K562 (cell line): ENCODE data around the gene TRMU. TPM values are rescaled to one million over a fixed set of nuclear protein-coding genes. Genes with fewer than 3 reads are reported as not detected.

ENCODE experiments used
- ATAC-seq: fragments of 200-7000 bp; cut with Tn5 transposase; 3 replicates; pipeline ENCODE4 v1.9.1; 2020; ENCODE audit warnings: moderate library complexity
- BruUV-seq: library from RNA; stranded (reverse); fragments of 400-500 nt; replicated peaks from 2 replicates; lab custom pipeline; 2021; lab: Mats Ljungman, UMichigan
- CTCF ChIA-PET: fragments of 300-600 bp; formaldehyde crosslinking; extraction: SDS; loops from one replicate; lab custom pipeline; 2021; ENCODE audit warnings: low intra/inter-chr PET ratio; lab: Yijun Ruan, JAX
- POLR2A ChIA-PET: fragments of 300-600, 350-650 bp; sonication (Branson Sonifier 250); formaldehyde crosslinking; extraction: SDS; loops from one replicate; lab custom pipeline; 2021; ENCODE audit warnings: antibody characterized with exemption, inconsistent platforms; lab: Yijun Ruan, JAX
- DNase-seq, 4 experiments: peaks; one replicate each; pipeline versions ENCODE4 v3.0.0 to v3.0.0-alpha.2; 2011 to 2018; ENCODE audit warnings: low spot score in 3 of 4, mixed read lengths in 3 of 4; ENCODE audit errors: extremely low read depth in 1 of 4
- FAIRE-seq: peaks from 2 replicates; lab custom pipeline; 2011; peaks lifted over from hg19 to GRCh38; lab: Jason Lieb, UNC
- H2AFZ ChIP-seq: 2 replicates; pipeline ENCODE4 v1.6.0; 2011; ENCODE audit warnings: low read depth, low read length, control low read depth, inconsistent platforms
- H3K27ac ChIP-seq: fragments of 200-600 bp; 3 replicates; pipeline ENCODE4 v1.8.0; 2011; ENCODE audit warnings: low read depth, mild to moderate bottlenecking, control low read depth, inconsistent platforms, low read length, moderate library complexity, mixed read lengths; ENCODE audit errors: extremely low read depth
- H3K27me3 ChIP-seq, 2 experiments: fragments of 300-600 bp in 1 of 2; 2 replicates in 1 of 2; 3 replicates in 1 of 2; pipeline versions ENCODE4 v1.6.0 to v1.8.0; 2011; ENCODE audit warnings: inconsistent platforms in 2 of 2, low read length in 2 of 2, mild to moderate bottlenecking in 1 of 2, mixed read lengths in 1 of 2, moderate library complexity in 1 of 2; ENCODE audit not compliant: control insufficient read depth in 2 of 2, insufficient read depth in 2 of 2
- H3K36me3 ChIP-seq: fragments of 300-600 bp; 3 replicates; pipeline ENCODE4 v1.8.0; 2011; ENCODE audit warnings: mild to moderate bottlenecking, low read length, inconsistent platforms; ENCODE audit not compliant: control insufficient read depth, insufficient read depth
- H3K4me1 ChIP-seq, 2 experiments: fragments of 200-600 bp in 1 of 2; replicated peaks in 1 of 2; 2 replicates in 1 of 2; 3 replicates in 1 of 2; pipeline versions ENCODE4 v1.5.1 to v1.8.0; 2011; ENCODE audit warnings: inconsistent platforms in 2 of 2, low read length in 2 of 2, mild to moderate bottlenecking in 1 of 2, mixed read lengths in 1 of 2, moderate library complexity in 1 of 2; ENCODE audit not compliant: control insufficient read depth in 2 of 2, insufficient read depth in 2 of 2
- H3K4me2 ChIP-seq: 2 replicates; pipeline ENCODE4 v1.6.1; 2011; ENCODE audit warnings: low read length, control low read depth, inconsistent platforms, mixed read lengths; ENCODE audit not compliant: insufficient read depth
- H3K4me3 ChIP-seq: fragments of 200-600 bp; sonication (generic), shearing (Covaris generic); 2 replicates; pipeline ENCODE4 v1.5.1; 2016; ENCODE audit warnings: control low read depth, inconsistent platforms
- H3K79me2 ChIP-seq: fragments of 200-600 bp; 3 replicates; pipeline ENCODE4 v1.8.0; 2011; ENCODE audit warnings: low read length, inconsistent platforms; ENCODE audit not compliant: control insufficient read depth, insufficient read depth
- H3K9ac ChIP-seq, 2 experiments: 2 replicates each; pipeline versions ENCODE4 v1.6.0 to v1.6.1; 2011; ENCODE audit warnings: low read depth in 2 of 2, low read length in 2 of 2, control low read depth in 1 of 2, inconsistent platforms in 1 of 2, mild to moderate bottlenecking in 1 of 2, mixed read lengths in 1 of 2; ENCODE audit not compliant: insufficient read depth in 1 of 2
- H3K9me1 ChIP-seq: one replicate; pipeline ENCODE4 v1.6.0; 2011; ENCODE audit warnings: inconsistent platforms, mild to moderate bottlenecking, low read length, moderate library complexity; ENCODE audit not compliant: control insufficient read depth, insufficient read depth
- H3K9me3 ChIP-seq: replicated peaks from 2 replicates; pipeline ENCODE4 v1.5.1; 2011; ENCODE audit warnings: low read depth, low read length, inconsistent platforms; ENCODE audit not compliant: control insufficient read depth, insufficient read depth
- H4K20me1 ChIP-seq: replicated peaks from 2 replicates; pipeline ENCODE4 v1.6.1; 2011; ENCODE audit warnings: low read length, inconsistent platforms, mixed read lengths; ENCODE audit not compliant: control insufficient read depth, insufficient read depth
- BRD4 ChIP-seq: fragments of 200-600 bp; sonication (generic); IDR thresholded peaks from 2 replicates; pipeline ENCODE4 v1.6.1; 2017; ENCODE audit warnings: inconsistent platforms
- CGGBP1 ChIP-seq: fragments of 250-450 bp; sonication (Bioruptor Pico); IDR thresholded peaks from 2 replicates; pipeline ENCODE4 v1.9.0; 2021; ENCODE audit warnings: mild to moderate bottlenecking
- FUS ChIP-seq: fragments of 200-400 bp; formaldehyde crosslinking; optimal IDR thresholded peaks from 2 replicates; pipeline ENCODE3; 2017; ENCODE audit warnings: low read depth, low read length
- GABPA ChIP-seq: fragments of 200-800 bp; sonication (Bioruptor generic); conservative IDR thresholded peaks from 2 replicates; pipeline ENCODE4 v1.6.1; 2016; ENCODE audit warnings: low read depth, missing genetic modification characterization, missing compliant biosample characterization
- JUND ChIP-seq, 2 experiments: IDR thresholded peaks; 2 replicates in 1 of 2; 3 replicates in 1 of 2; pipeline ENCODE4 v1.6.1; 2011; ENCODE audit warnings: borderline replicate concordance in 2 of 2, low read depth in 2 of 2, low read length in 2 of 2, improper control_type of control experiment in 1 of 2, missing biosample characterization in 1 of 2, missing genetic modification characterization in 1 of 2, missing genetic modification reagents in 1 of 2
- NCOA2 ChIP-seq, 2 experiments: fragments of 450-650 bp; IDR thresholded peaks; 2 replicates each; pipeline ENCODE4 v1.6.1; 2018; ENCODE audit warnings: mild to moderate bottlenecking in 2 of 2, moderate library complexity in 1 of 2; ENCODE audit not compliant: partially characterized antibody in 2 of 2
- NR0B1 ChIP-seq: fragments of 450-650 bp; IDR thresholded peaks from one replicate; pipeline ENCODE4 v1.6.1; 2018; ENCODE audit warnings: mild to moderate bottlenecking, moderate library complexity; ENCODE audit not compliant: partially characterized antibody
- RB1 ChIP-seq: fragments of 450-650 bp; IDR thresholded peaks from 2 replicates; pipeline ENCODE4 v1.6.1; 2017; ENCODE audit warnings: low read depth, mild to moderate bottlenecking
- SIN3A ChIP-seq, 2 experiments: fragments of 150-350 bp in 1 of 2; IDR thresholded peaks; 2 replicates each; pipeline ENCODE4 v1.6.1; 2011 to 2016; ENCODE audit warnings: borderline replicate concordance in 2 of 2, low read depth in 2 of 2, low read length in 2 of 2, mild to moderate bottlenecking in 2 of 2, moderate library complexity in 2 of 2; ENCODE audit not compliant: control insufficient read depth in 1 of 2
- SMARCE1 ChIP-seq: fragments of 450-650 bp; IDR thresholded peaks from 2 replicates; pipeline ENCODE4 v1.7.1; 2016; ENCODE audit warnings: mild to moderate bottlenecking
- TCFL5 ChIP-seq: fragments of 250-450 bp; sonication (Bioruptor Pico); conservative IDR thresholded peaks from 2 replicates; pipeline ENCODE4 v1.6.1; 2021; ENCODE audit warnings: mild to moderate bottlenecking, moderate library complexity, matching md5 sums
- USF1 ChIP-seq: sonication (generic); formaldehyde crosslinking; IDR thresholded peaks from 2 replicates; pipeline ENCODE4 v1.9.0; 2022; ENCODE audit warnings: mild to moderate bottlenecking, missing genetic modification reagents
- YBX1 ChIP-seq: fragments of 450-650 bp; IDR thresholded peaks from 2 replicates; pipeline ENCODE4 v1.7.1; 2016; ENCODE audit warnings: mild to moderate bottlenecking
- ZNF232 ChIP-seq: sonication (generic); formaldehyde crosslinking; IDR thresholded peaks from 2 replicates; pipeline ENCODE4 v1.8.0; 2022; ENCODE audit warnings: mild to moderate bottlenecking, missing genetic modification reagents
- ZNF444 ChIP-seq: fragments of 250-450 bp; sonication (Bioruptor Pico); IDR thresholded peaks from 2 replicates; pipeline ENCODE4 v1.4.0; 2020; ENCODE audit warnings: mild to moderate bottlenecking, moderate library complexity
- ZNF57 ChIP-seq: fragments of 450-650 bp; formaldehyde crosslinking; IDR thresholded peaks from 2 replicates; pipeline ENCODE4 v1.4.0; 2020; ENCODE audit warnings: mild to moderate bottlenecking, moderate library complexity
- ZNF644 ChIP-seq: fragments of 200-800 bp; sonication (Bioruptor generic); IDR thresholded peaks from 2 replicates; pipeline ENCODE4 v1.6.1; 2016; ENCODE audit warnings: low read depth, missing genetic modification characterization, missing compliant biosample characterization
- WGBS: fragments of 100-300 bp; shearing (Covaris generic); methylation state at CpG from one replicate; pipeline ENCODE4 v1.1.6; 2016; ENCODE audit warnings: low coverage, mixed read lengths; ENCODE audit not compliant: insufficient coverage; ENCODE audit errors: missing lambda C conversion rate; 5-methylcytosine and 5-hydroxymethylcytosine counted together
- in situ Hi-C: fragments of 300-500 bp; cut with MboI; formaldehyde crosslinking; loops from 4 replicates; pipeline ENCODE4 v1.15.0; 2018; ENCODE audit warnings: inconsistent platforms, mixed read lengths
- intact Hi-C: fragments of 100-400 bp; cut with micrococcal nuclease; formaldehyde crosslinking; loops from 2 replicates; pipeline ENCODE4 v1.14.2; 2022
- polyA plus RNA-seq, 8 experiments: library from polyadenylated mRNA; depleted of rRNA in 4 of 8; stranded (reverse) in 5 of 8; unstranded in 3 of 8; fragments of >200 nt; fragmentation: Nextera tagmentation in 2 of 8; fragmentation: Illumina TruSeq in 1 of 8; extraction: Ambion mirVana in 2 of 8; extraction: Trizol in 1 of 8; gene quantifications; 2 replicates each; pipeline versions ENCODE4 v1.2.1 to v1.2.3, GENCODE V29; 2011 to 2014; ENCODE audit warnings: inconsistent platforms in 1 of 8, missing spikeins in 1 of 8
- total RNA-seq, 7 experiments: library from RNA; depleted of rRNA in 6 of 7; stranded (reverse); fragments of >200 nt in 6 of 7; fragmentation: Illumina TruSeq in 2 of 7; extraction: Trizol in 2 of 7; gene quantifications; 2 replicates each; pipeline versions ENCODE4 v1.2.1 to v1.2.3, GENCODE V29; 2011 to 2021; ENCODE audit warnings: low replicate concordance in 1 of 7

Gene TRMU
- total and polyA plus RNA-seq, 9 of the 15 experiments (the other 6 are each of a cell fraction or from before 2014, with no cell fraction given): 2.3 to 49.9 (median 35.3) TPM

- TF ChIP-seq GABPA (tag) (no peak), ZNF232 (CRISPR knock-in tag) (no peak), CGGBP1 (no peak), SMARCE1 (no peak), NCOA2 (IDR thresholded peaks at IDR 0.05; ENCODE audit: partially characterized antibody in 2 of 2) (no peak), JUND (IDR thresholded peaks at IDR 0.05; ENCODE audit: borderline replicate concordance, low read depth, low read length) (no peak), JUND (tag; IDR thresholded peaks at IDR 0.05; ENCODE audit: borderline replicate concordance, low read depth, low read length) (no peak)
Observed at GRCh38 chr22:46293577-46294260, 41.8 kb upstream of the TRMU start (continued).

- intact Hi-C loops: loop anchor here (5.0 kb wide), 1 partner anchor 162 kb away; no protein-coding TSS in a partner anchor
- Histone ChIP-seq H3K4me3 (no peak overlapping the region), H3K9me3 (no peaks in the 10 kb centered on the region), H3K4me2 (no peak overlapping the region), H3K9me1 (no peaks in the 10 kb centered on the region), H4K20me1 (no peaks in the 10 kb centered on the region), H3K27me3 (no peaks in the 10 kb centered on the region), H3K4me1 (peaks cover 2 to 32% of the 10 kb centered on the region in 2 experiments; a peak in 4 of 5 replicates), H3K79me2 (peaks cover 17% of the 10 kb centered on the region), H3K36me3 (peaks cover 21% of the 10 kb centered on the region; the same call in 2 of the 3 replicates), H3K27ac (no peak overlapping the region), H2AFZ (no peak overlapping the region), H3K9ac (no peak overlapping the region)
- WGBS: 83% methylated on average over 2 of the region's 2 CpGs
- in situ Hi-C loops: no loop called here
- no peak for ATAC-seq
- no TSS peak for BruUV-seq
- no peak for DNase-seq
- no peak for FAIRE-seq
- ChIA-PET CTCF (no interaction called here), POLR2A (interaction anchor here (0.7 to 2.6 kb wide), 2 partner anchors 9 to 16 kb away, joined by 3 to 10 read pairs; no protein-coding TSS in a partner anchor)
- TF ChIP-seq ZNF57 (CRISPR knock-in tag): no peak
- no peak for TF ChIP-seq RB1
- TF ChIP-seq ZNF644 (tag): no peak
- TF ChIP-seq FUS: no peak
- TF ChIP-seq NR0B1: no peak
- no peak for TF ChIP-seq BRD4
- no peak for TF ChIP-seq USF1 (CRISPR knock-in tag)
- no peak for TF ChIP-seq SIN3A (IDR thresholded peaks at IDR 0.05; ENCODE audit: borderline replicate concordance in 2 of 2, control insufficient read depth in 1 of 2, low read depth in 2 of 2, low read length in 2 of 2)
- TF ChIP-seq YBX1: no peak
- TF ChIP-seq ZNF444 (CRISPR knock-in tag): no peak
- no peak for TF ChIP-seq TCFL5 (CRISPR knock-in tag)
Observed at GRCh38 chr22:46294784-46295183, 40.7 kb upstream of the TRMU start.
